Liver (tissue), 9 donors: ENCODE results near the gene CDH23. TPM values are rescaled to one million over a fixed set of nuclear protein-coding genes. Genes with fewer than 3 reads are reported as not detected.

Experiments used
- DNase-seq: peaks from one replicate; pipeline ENCODE4 v3.0.0-alpha.2; 2017; ENCODE audit warnings: low spot score
- H3K27ac ChIP-seq, 2 donors: one replicate each; pipeline ENCODE4 v1.7.0; 2013; ENCODE audit warnings: inconsistent platforms in 2 of 2, low read length in 2 of 2, control low read depth in 1 of 2, low read depth in 1 of 2, mild to moderate bottlenecking in 1 of 2
- H3K27me3 ChIP-seq, 4 donors: one replicate each; pipeline versions ENCODE4 v1.6.1 to v1.7.0; 2013; ENCODE audit warnings: low read length in 3 of 4, inconsistent platforms in 1 of 4, mild to moderate bottlenecking in 1 of 4, moderate library complexity in 1 of 4; ENCODE audit not compliant: control insufficient read depth in 4 of 4, insufficient read depth in 4 of 4
- H3K36me3 ChIP-seq, 4 donors: one replicate each; pipeline versions ENCODE4 v1.6.1 to v1.7.0; 2013; ENCODE audit warnings: low read length in 3 of 4, mild to moderate bottlenecking in 3 of 4, low read depth in 1 of 4, moderate library complexity in 1 of 4; ENCODE audit not compliant: control insufficient read depth in 4 of 4, insufficient read depth in 3 of 4
- H3K4me1 ChIP-seq, 4 donors: one replicate each; pipeline versions ENCODE4 v1.6.1 to v1.7.0; 2013; ENCODE audit warnings: low read length in 3 of 4, mild to moderate bottlenecking in 3 of 4, moderate library complexity in 1 of 4; ENCODE audit not compliant: control insufficient read depth in 4 of 4, insufficient read depth in 4 of 4
- H3K4me3 ChIP-seq, 3 donors: one replicate each; pipeline versions ENCODE4 v1.6.1 to v1.7.0; 2013; ENCODE audit warnings: low read length in 3 of 3, control low read depth in 1 of 3, low read depth in 1 of 3, mild to moderate bottlenecking in 1 of 3
- H3K9ac ChIP-seq, 2 donors: one replicate each; pipeline ENCODE4 v1.7.0; 2013; ENCODE audit warnings: low read length in 2 of 2, mild to moderate bottlenecking in 2 of 2, moderate library complexity in 2 of 2, control low read depth in 1 of 2, low read depth in 1 of 2
- H3K9me3 ChIP-seq, 4 donors: one replicate each; pipeline versions ENCODE4 v1.6.1 to v1.7.0; 2013; ENCODE audit warnings: low read length in 3 of 4; ENCODE audit not compliant: control insufficient read depth in 4 of 4
- EGR1 ChIP-seq, 2 donors: IDR thresholded peaks; 2 replicates each; pipeline ENCODE4 v1.6.1; 2016 to 2018; ENCODE audit warnings: antibody characterized with exemption in 2 of 2, low read depth in 2 of 2
- FOXA1 ChIP-seq: IDR thresholded peaks from 2 replicates; pipeline ENCODE4 v1.6.1; 2016; ENCODE audit warnings: antibody characterized with exemption
- FOXA2 ChIP-seq: IDR thresholded peaks from 2 replicates; pipeline ENCODE4 v1.6.1; 2016; ENCODE audit warnings: antibody characterized with exemption
- GABPA ChIP-seq, 2 donors: IDR thresholded peaks in 1 of 2; conservative IDR thresholded peaks in 1 of 2; 2 replicates each; pipeline ENCODE4 v1.6.1; 2016; ENCODE audit warnings: antibody characterized with exemption in 2 of 2, mild to moderate bottlenecking in 1 of 2, moderate library complexity in 1 of 2
- HNF4A ChIP-seq, 2 donors: conservative IDR thresholded peaks; 2 replicates each; pipeline ENCODE4 v1.6.1; 2016; ENCODE audit warnings: antibody characterized with exemption in 2 of 2, mild to moderate bottlenecking in 2 of 2
- JUND ChIP-seq, 2 donors: IDR thresholded peaks; 2 replicates each; pipeline ENCODE4 v1.6.1; 2016; ENCODE audit warnings: antibody characterized with exemption in 2 of 2
- RAD21 ChIP-seq, 2 donors: IDR thresholded peaks; 2 replicates each; pipeline ENCODE4 v1.6.1; 2016; ENCODE audit warnings: antibody characterized with exemption in 2 of 2, mild to moderate bottlenecking in 2 of 2
- SP1 ChIP-seq: IDR thresholded peaks from 2 replicates; pipeline ENCODE4 v1.6.1; 2018; ENCODE audit warnings: antibody characterized with exemption, mild to moderate bottlenecking
- TAF1 ChIP-seq: conservative IDR thresholded peaks from 2 replicates; pipeline ENCODE4 v1.6.1; 2016; ENCODE audit warnings: antibody characterized with exemption, mild to moderate bottlenecking
- YY1 ChIP-seq: IDR thresholded peaks from 2 replicates; pipeline ENCODE4 v1.6.1; 2016; ENCODE audit warnings: antibody characterized with exemption, mild to moderate bottlenecking
- WGBS: extraction: QIAGEN DNeasy Blood & Tissue Kit; methylation state at CpG from one replicate; pipeline ENCODE4 v1.1.7; 2013; 5-methylcytosine and 5-hydroxymethylcytosine counted together
- polyA plus RNA-seq, 2 donors: library from polyadenylated mRNA; stranded (reverse) in 1 of 2; unstranded in 1 of 2; fragments of 200-250 nt in 1 of 2; fragments of >200 nt in 1 of 2; fragmentation: Nextera tagmentation in 1 of 2; extraction: Ambion mirVana in 1 of 2; gene quantifications; one replicate each; pipeline versions ENCODE4 v1.2.1 to v1.2.3, GENCODE V29; 2013 to 2015
- total RNA-seq, 2 donors: library from RNA; depleted of rRNA; stranded (reverse); fragments of >200 nt; gene quantifications; one replicate each; pipeline ENCODE4 v1.2.3, GENCODE V29; 2014
- TF ChIP-seq, protein P1 (sequence below): fragments of 150-350 bp; IDR thresholded peaks from 2 replicates; pipeline ENCODE4 v1.5.1; 2017; ENCODE audit warnings: improper control_type of control experiment, low read depth, low read length; ENCODE audit not compliant: missing input control
- TF ChIP-seq, protein P2 (sequence below): IDR thresholded peaks from 2 replicates; pipeline ENCODE4 v1.6.1; 2016; ENCODE audit warnings: antibody characterized with exemption
- TF ChIP-seq, protein P3 (sequence below): IDR thresholded peaks from 2 replicates; pipeline ENCODE4 v1.6.1; 2016; ENCODE audit warnings: antibody characterized with exemption
- TF ChIP-seq, protein P4 (sequence below): IDR thresholded peaks from 2 replicates; pipeline ENCODE4 v1.6.1; 2016; ENCODE audit warnings: antibody characterized with exemption, mild to moderate bottlenecking
- donor health status: healthy.
- donor health status: healthy.
- donor health status: healthy.
- donor health status: healthy.
- donor health status: healthy.

The CDH23 gene
- total and polyA plus RNA-seq, 4 donors = 1.5 to 4.7 (median 3.4) TPM

DNA sequence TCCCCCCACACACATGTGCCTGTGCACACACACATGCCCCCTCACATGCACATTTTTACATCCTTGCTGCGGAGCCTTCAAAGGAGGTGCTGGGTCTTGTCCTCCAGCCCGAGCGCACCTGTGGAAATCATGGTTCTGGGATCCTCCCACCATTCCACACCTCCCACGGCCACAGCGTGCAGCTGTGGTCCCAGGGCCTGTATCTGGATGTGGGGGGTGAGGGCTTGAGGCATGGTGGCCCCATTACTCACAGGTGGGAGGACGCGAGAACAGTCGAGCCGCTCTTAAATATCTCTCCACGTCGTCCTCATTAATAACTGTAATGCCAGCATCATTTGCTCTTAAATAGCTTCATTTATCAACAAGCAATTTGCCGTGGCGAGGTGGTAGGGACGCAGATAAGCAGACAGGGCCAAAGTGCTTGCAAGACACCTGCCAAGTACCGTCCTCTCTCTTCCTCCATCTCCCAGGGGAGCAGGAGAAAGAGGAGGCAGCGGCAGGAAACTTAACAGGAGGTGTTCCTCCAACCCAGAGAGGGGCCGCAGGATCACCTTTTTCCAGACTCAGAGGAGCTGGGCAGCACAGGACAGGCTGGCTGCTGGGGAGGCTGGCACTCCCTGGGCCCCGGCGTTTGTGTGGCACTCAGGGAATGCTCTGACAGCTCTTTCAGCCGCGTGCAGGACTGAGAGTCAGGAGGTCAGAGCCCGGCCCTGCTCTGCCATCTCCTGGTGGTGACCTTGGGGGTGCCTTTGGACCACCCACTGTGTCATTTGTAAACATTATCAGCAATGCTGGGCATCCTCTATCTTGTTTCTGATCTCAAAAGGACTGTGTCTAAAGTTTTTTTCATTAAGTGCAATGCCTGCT, 87.4 kb downstream of the CDH23 start:
- Histone ChIP-seq H3K4me1 (no peaks in the 10 kb centered on the region), H3K9me3 (no peaks in the 10 kb centered on the region), H3K27me3 (no peaks in the 10 kb centered on the region), H3K27ac (no peak overlapping the region), H3K4me3 (no peak overlapping the region), H3K36me3 (no peaks in the 10 kb centered on the region), H3K9ac (no peak overlapping the region)
- WGBS = 83% methylated on average over 22 of the region's 22 CpGs
- no peak for DNase-seq
- no peak for TF ChIP-seq JUND (IDR thresholded peaks at IDR 0.05)
- peak in 1 of 2 donors; percentile 32 for TF ChIP-seq RAD21 (IDR thresholded peaks at IDR 0.05)

GRCh38 chr10:71486484-71487114, 89.9 kb downstream of the CDH23 start:
- no peaks in the 10 kb centered on the region for H3K9me3 ChIP-seq
- DNase-seq = peak; percentile 63
- no peak overlapping the region for H3K27ac ChIP-seq
- TF ChIP-seq, protein P1, sequence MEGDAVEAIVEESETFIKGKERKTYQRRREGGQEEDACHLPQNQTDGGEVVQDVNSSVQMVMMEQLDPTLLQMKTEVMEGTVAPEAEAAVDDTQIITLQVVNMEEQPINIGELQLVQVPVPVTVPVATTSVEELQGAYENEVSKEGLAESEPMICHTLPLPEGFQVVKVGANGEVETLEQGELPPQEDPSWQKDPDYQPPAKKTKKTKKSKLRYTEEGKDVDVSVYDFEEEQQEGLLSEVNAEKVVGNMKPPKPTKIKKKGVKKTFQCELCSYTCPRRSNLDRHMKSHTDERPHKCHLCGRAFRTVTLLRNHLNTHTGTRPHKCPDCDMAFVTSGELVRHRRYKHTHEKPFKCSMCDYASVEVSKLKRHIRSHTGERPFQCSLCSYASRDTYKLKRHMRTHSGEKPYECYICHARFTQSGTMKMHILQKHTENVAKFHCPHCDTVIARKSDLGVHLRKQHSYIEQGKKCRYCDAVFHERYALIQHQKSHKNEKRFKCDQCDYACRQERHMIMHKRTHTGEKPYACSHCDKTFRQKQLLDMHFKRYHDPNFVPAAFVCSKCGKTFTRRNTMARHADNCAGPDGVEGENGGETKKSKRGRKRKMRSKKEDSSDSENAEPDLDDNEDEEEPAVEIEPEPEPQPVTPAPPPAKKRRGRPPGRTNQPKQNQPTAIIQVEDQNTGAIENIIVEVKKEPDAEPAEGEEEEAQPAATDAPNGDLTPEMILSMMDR = peak; percentile 52
- TF ChIP-seq GABPA (IDR thresholded peaks at IDR 0.05 in 1 of 2, conservative IDR thresholded peaks at IDR 0.05 in 1 of 2) = no peak
- TF ChIP-seq RAD21 (IDR thresholded peaks at IDR 0.05) = peak; percentile 74 to 82
- no peak for TF ChIP-seq TAF1
- no peak overlapping the region for H3K4me3 ChIP-seq
- no peak overlapping the region for H3K9ac ChIP-seq
- H3K4me1 ChIP-seq = no peaks in the 10 kb centered on the region
- 63% methylated on average over 6 of the region's 6 CpGs for WGBS
- no peaks in the 10 kb centered on the region for H3K36me3 ChIP-seq
- no peaks in the 10 kb centered on the region for H3K27me3 ChIP-seq

GRCh38 chr10:71487726-71488125, 91.0 kb downstream of the CDH23 start:
- no peaks in the 10 kb centered on the region for H3K9me3 ChIP-seq
- TF ChIP-seq FOXA1 (no peak), SP1 (no peak), YY1 (no peak), GABPA (IDR thresholded peaks at IDR 0.05 in 1 of 2, conservative IDR thresholded peaks at IDR 0.05 in 1 of 2) (no peak), TAF1 (no peak)
- DNase-seq = no peak
- no peak overlapping the region for H3K27ac ChIP-seq
- no peaks in the 10 kb centered on the region for H3K36me3 ChIP-seq
- no peaks in the 10 kb centered on the region for H3K4me1 ChIP-seq
- H3K9ac ChIP-seq = no peak overlapping the region
- no peak overlapping the region for H3K4me3 ChIP-seq
- 92% methylated on average over 1 of the region's 1 CpG for WGBS
- no peaks in the 10 kb centered on the region for H3K27me3 ChIP-seq

- TF ChIP-seq TAF1 (no peak), FOXA2 (no peak), EGR1 (IDR thresholded peaks at IDR 0.05; ENCODE audit: low read depth in 2 of 2) (no peak), JUND (IDR thresholded peaks at IDR 0.05) (no peak), SP1 (no peak), HNF4A (conservative IDR thresholded peaks at IDR 0.05) (no peak)
- TF ChIP-seq, protein P2, sequence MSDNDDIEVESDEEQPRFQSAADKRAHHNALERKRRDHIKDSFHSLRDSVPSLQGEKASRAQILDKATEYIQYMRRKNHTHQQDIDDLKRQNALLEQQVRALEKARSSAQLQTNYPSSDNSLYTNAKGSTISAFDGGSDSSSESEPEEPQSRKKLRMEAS = no peak
- TF ChIP-seq, protein P3, sequence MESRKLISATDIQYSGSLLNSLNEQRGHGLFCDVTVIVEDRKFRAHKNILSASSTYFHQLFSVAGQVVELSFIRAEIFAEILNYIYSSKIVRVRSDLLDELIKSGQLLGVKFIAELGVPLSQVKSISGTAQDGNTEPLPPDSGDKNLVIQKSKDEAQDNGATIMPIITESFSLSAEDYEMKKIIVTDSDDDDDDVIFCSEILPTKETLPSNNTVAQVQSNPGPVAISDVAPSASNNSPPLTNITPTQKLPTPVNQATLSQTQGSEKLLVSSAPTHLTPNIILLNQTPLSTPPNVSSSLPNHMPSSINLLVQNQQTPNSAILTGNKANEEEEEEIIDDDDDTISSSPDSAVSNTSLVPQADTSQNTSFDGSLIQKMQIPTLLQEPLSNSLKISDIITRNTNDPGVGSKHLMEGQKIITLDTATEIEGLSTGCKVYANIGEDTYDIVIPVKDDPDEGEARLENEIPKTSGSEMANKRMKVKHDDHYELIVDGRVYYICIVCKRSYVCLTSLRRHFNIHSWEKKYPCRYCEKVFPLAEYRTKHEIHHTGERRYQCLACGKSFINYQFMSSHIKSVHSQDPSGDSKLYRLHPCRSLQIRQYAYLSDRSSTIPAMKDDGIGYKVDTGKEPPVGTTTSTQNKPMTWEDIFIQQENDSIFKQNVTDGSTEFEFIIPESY = no peak
- TF ChIP-seq, protein P4, sequence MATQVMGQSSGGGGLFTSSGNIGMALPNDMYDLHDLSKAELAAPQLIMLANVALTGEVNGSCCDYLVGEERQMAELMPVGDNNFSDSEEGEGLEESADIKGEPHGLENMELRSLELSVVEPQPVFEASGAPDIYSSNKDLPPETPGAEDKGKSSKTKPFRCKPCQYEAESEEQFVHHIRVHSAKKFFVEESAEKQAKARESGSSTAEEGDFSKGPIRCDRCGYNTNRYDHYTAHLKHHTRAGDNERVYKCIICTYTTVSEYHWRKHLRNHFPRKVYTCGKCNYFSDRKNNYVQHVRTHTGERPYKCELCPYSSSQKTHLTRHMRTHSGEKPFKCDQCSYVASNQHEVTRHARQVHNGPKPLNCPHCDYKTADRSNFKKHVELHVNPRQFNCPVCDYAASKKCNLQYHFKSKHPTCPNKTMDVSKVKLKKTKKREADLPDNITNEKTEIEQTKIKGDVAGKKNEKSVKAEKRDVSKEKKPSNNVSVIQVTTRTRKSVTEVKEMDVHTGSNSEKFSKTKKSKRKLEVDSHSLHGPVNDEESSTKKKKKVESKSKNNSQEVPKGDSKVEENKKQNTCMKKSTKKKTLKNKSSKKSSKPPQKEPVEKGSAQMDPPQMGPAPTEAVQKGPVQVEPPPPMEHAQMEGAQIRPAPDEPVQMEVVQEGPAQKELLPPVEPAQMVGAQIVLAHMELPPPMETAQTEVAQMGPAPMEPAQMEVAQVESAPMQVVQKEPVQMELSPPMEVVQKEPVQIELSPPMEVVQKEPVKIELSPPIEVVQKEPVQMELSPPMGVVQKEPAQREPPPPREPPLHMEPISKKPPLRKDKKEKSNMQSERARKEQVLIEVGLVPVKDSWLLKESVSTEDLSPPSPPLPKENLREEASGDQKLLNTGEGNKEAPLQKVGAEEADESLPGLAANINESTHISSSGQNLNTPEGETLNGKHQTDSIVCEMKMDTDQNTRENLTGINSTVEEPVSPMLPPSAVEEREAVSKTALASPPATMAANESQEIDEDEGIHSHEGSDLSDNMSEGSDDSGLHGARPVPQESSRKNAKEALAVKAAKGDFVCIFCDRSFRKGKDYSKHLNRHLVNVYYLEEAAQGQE = no peak
- Histone ChIP-seq H3K27me3 (no peaks in the 10 kb centered on the region), H3K4me3 (no peak overlapping the region), H3K36me3 (no peaks in the 10 kb centered on the region), H3K4me1 (no peaks in the 10 kb centered on the region), H3K27ac (no peak overlapping the region), H3K9ac (no peak overlapping the region), H3K9me3 (no peaks in the 10 kb centered on the region)
- 95% methylated on average over 2 of the region's 2 CpGs for WGBS
- DNase-seq = no peak
These were observed 92.4 kb downstream of the CDH23 start for GRCh38 chr10:71489077-71489476.
